HTR-8/SVneo (cell line): ENCODE data around the gene SECISBP2.
A peak's percentile ranks its signal among the peaks of the same experiment; 100 is the strongest.
"Not testable (repeated sequence)": the region's sequence is repeated elsewhere in the genome, so short reads cannot be mapped to it uniquely, and the experiment has no call there.

ENCODE experiments used
- DNase-seq: peaks from one replicate; pipeline ENCODE4 v3.0.0; 2011; ENCODE audit warnings: low spot score, mixed read lengths; ENCODE audit not compliant: insufficient read length
- FAIRE-seq: peaks from 2 replicates; lab custom pipeline; 2011; peaks lifted over from hg19 to GRCh38; lab: Jason Lieb, UNC

Gene SECISBP2

GRCh38 chr9:89309608-89310474 is 8.5 kb upstream of the SECISBP2 start:
- no peak for DNase-seq
- no peak for FAIRE-seq

GRCh38 chr9:89310475-89311345 is 7.6 kb upstream of the SECISBP2 start, which contains the start of gene CKS2:
Gene CKS2 (plus strand): TSS chr9:89311195. CDS start chr9:89311293, 98 bp downstream.
- DNase-seq (peak; percentile 96), FAIRE-seq (peak; percentile 91)

GRCh38 chr9:89311346-89312221 is 6.7 kb upstream of the SECISBP2 start:
- no peak for FAIRE-seq
- DNase-seq, result no peak

- DNase-seq (no peak), FAIRE-seq (no peak)
Measured at GRCh38 chr9:89312222-89312571, 6.1 kb upstream of the SECISBP2 start.

GRCh38 chr9:89313842-89314241 is 4.5 kb upstream of the SECISBP2 start:
- DNase-seq (no peak), FAIRE-seq (no peak)

- FAIRE-seq (no peak), DNase-seq (no peak)
Measured at GRCh38 chr9:89314955-89315354, 3.3 kb upstream of the SECISBP2 start.

GRCh38 chr9:89315482-89315881 is 2.8 kb upstream of the SECISBP2 start:
- no peak for FAIRE-seq
- DNase-seq, result no peak

GRCh38 chr9:89317282-89317681 is 1.0 kb upstream of the SECISBP2 start:
- DNase-seq, result no peak
- no peak for FAIRE-seq

- DNase-seq (no peak), FAIRE-seq (no peak)
Measured at GRCh38 chr9:89319015-89319905, 960 bp downstream of the SECISBP2 start.

GRCh38 chr9:89323390-89323789 is 5.1 kb downstream of the SECISBP2 start:
- DNase-seq (no peak), FAIRE-seq (no peak)

- FAIRE-seq (no peak), DNase-seq (no peak)
Measured at GRCh38 chr9:89325733-89326132, 7.4 kb downstream of the SECISBP2 start.

- DNase-seq (no peak), FAIRE-seq (no peak)
Measured at GRCh38 chr9:89328064-89328463, 9.8 kb downstream of the SECISBP2 start.

- no peak for FAIRE-seq
- no peak for DNase-seq
Measured at GRCh38 chr9:89329917-89330316, 11.6 kb downstream of the SECISBP2 start.

- DNase-seq, result no peak
- no peak for FAIRE-seq
Measured at GRCh38 chr9:89330513-89330912, 12.2 kb downstream of the SECISBP2 start.

- FAIRE-seq (no peak), DNase-seq (no peak)
Measured at GRCh38 chr9:89339807-89340206, 21.5 kb downstream of the SECISBP2 start.

- DNase-seq, result no peak
- no peak for FAIRE-seq
Measured at GRCh38 chr9:89340332-89340731, 22.0 kb downstream of the SECISBP2 start.

GRCh38 chr9:89342213-89342612 is 23.9 kb downstream of the SECISBP2 start:
- no peak for FAIRE-seq
- no peak for DNase-seq

GRCh38 chr9:89342948-89343347 is 24.6 kb downstream of the SECISBP2 start:
- DNase-seq (no peak), FAIRE-seq (no peak)

GRCh38 chr9:89343812-89344211 is 25.5 kb downstream of the SECISBP2 start:
- not testable (repeated sequence) for FAIRE-seq, DNase-seq
